ENCODE results near the gene TUB.
A peak's percentile ranks its signal among the peaks of the same experiment; 100 is the strongest.

The TUB gene

GRCh38 chr11:8093931-8094575 is 13.0 kb downstream of the TUB start:
- DNase-seq: no peak

GRCh38 chr11:8094656-8095055 is 13.6 kb downstream of the TUB start:
- DNase-seq: no peak

- no peak for DNase-seq
Measured at GRCh38 chr11:8095371-8095770, 14.4 kb downstream of the TUB start.

GRCh38 chr11:8095806-8096522 is 15.0 kb downstream of the TUB start:
- no peak for DNase-seq

- DNase-seq: no peak
Measured at GRCh38 chr11:8096575-8096974, 15.6 kb downstream of the TUB start.

GRCh38 chr11:8097062-8097461 is 16.1 kb downstream of the TUB start:
- DNase-seq: no peak

- DNase-seq: no peak
Measured at GRCh38 chr11:8097468-8097867, 16.5 kb downstream of the TUB start.

- DNase-seq: no peak
Measured at GRCh38 chr11:8097926-8098325, 16.9 kb downstream of the TUB start.

GRCh38 chr11:8098361-8098760 is 17.4 kb downstream of the TUB start:
- no peak for DNase-seq

- DNase-seq: no peak
Measured at GRCh38 chr11:8098879-8099278, 17.9 kb downstream of the TUB start.

- peak; percentile 78 for DNase-seq
Measured at GRCh38 chr11:8099291-8099899, 18.4 kb downstream of the TUB start.

- no peak for DNase-seq
Measured at GRCh38 chr11:8100158-8100557, 19.1 kb downstream of the TUB start.

GRCh38 chr11:8100605-8101004 is 19.6 kb downstream of the TUB start:
- DNase-seq: no peak

GRCh38 chr11:8101421-8101820 is 20.4 kb downstream of the TUB start:
- no peak for DNase-seq

GRCh38 chr11:8102296-8102915 is 21.4 kb downstream of the TUB start:
- no peak for DNase-seq

- DNase-seq: no peak
Measured at GRCh38 chr11:8102965-8103364, 22.0 kb downstream of the TUB start.

GRCh38 chr11:8103909-8104308 is 22.9 kb downstream of the TUB start:
- no peak for DNase-seq

GRCh38 chr11:8105133-8105532 is 24.1 kb downstream of the TUB start:
- DNase-seq: no peak

- DNase-seq: no peak
Measured at GRCh38 chr11:8105666-8106065, 24.7 kb downstream of the TUB start.

GRCh38 chr11:8106679-8107078 is 25.7 kb downstream of the TUB start:
- DNase-seq: no peak

- no peak for DNase-seq
Measured at GRCh38 chr11:8107642-8108041, 26.6 kb downstream of the TUB start.

- DNase-seq: no peak
Measured at GRCh38 chr11:8108421-8108820, 27.4 kb downstream of the TUB start.

GRCh38 chr11:8109675-8110074 is 28.7 kb downstream of the TUB start:
- no peak for DNase-seq

- DNase-seq: no peak
Measured at GRCh38 chr11:8110396-8110795, 29.4 kb downstream of the TUB start.

Measured in activated T-cell treated with anti-CD3 and anti-CD28 coated beads, Interleukin-2, amount 50 U/mL, for 1 hour (primary cell).